ENCODE measurements around the gene FBXW11. TPM values are rescaled to one million over a fixed set of nuclear protein-coding genes. Genes with fewer than 3 reads are reported as not detected.
A peak's percentile ranks its signal among the peaks of the same experiment; 100 is the strongest.
"Not testable (repeated sequence)": the region's sequence is repeated elsewhere in the genome, so short reads cannot be mapped to it uniquely, and the experiment has no call there.

The FBXW11 gene
- total and polyA plus RNA-seq, 11 donors = 7.8 to 110 (median 83.0) TPM

- DNase-seq = no peak
- H3K36me3 ChIP-seq = peaks cover 0 to 40% (median 0%) of the 10 kb centered on the region in 9 donors
- intact Hi-C loops (cut with DNase I) = no loop called here
- no peaks in the 10 kb centered on the region for H3K27me3 ChIP-seq
- H3K27ac ChIP-seq = peak overlapping the region in 3 of 12 donors; percentile 5 to 49 (median 38)
- no peak overlapping the region for H3K4me3 ChIP-seq
- H3K4me1 ChIP-seq = peaks cover 0 to 48% (median 19%) of the 10 kb centered on the region in 12 donors
- TF ChIP-seq POLR2A (IDR thresholded peaks at IDR 0.05) = no peak
- no peak for TF ChIP-seq CTCF (IDR thresholded peaks at IDR 0.05)
- WGBS, 4 donors = 43 to 51% (median 49%) methylated on average over 4 of the region's 4 CpGs
- no peaks in the 10 kb centered on the region for H3K9me3 ChIP-seq
- peak in 3 of 4 donors; percentile 22 to 72 (median 69) for ATAC-seq
Measured at GRCh38 chr5:171891150-171891549, 115.3 kb downstream of the FBXW11 start.

- Histone ChIP-seq H3K27me3 (no peaks in the 10 kb centered on the region), H3K36me3 (peaks cover 0 to 38% (median 19%) of the 10 kb centered on the region in 9 donors), H3K4me3 (no peak overlapping the region), H3K4me1 (peaks cover 0 to 37% (median 15%) of the 10 kb centered on the region in 12 donors), H3K27ac (peak overlapping the region in 10 of 12 donors; percentile 7 to 62 (median 34)), H3K9me3 (no peaks in the 10 kb centered on the region)
- ATAC-seq = peak; percentile 75 to 86 (median 84)
- TF ChIP-seq CTCF (IDR thresholded peaks at IDR 0.05) = no peak
- no peak for TF ChIP-seq POLR2A (IDR thresholded peaks at IDR 0.05)
- DNase-seq = peak in 1 of 5 donors; percentile 9
- WGBS, 4 donors = 24 to 29% (median 28%) methylated on average over 3 of the region's 3 CpGs
- intact Hi-C loops (cut with DNase I) = no loop called here
Measured at GRCh38 chr5:171888051-171888481, 118.4 kb downstream of the FBXW11 start.

- DNase-seq; ATAC-seq; intact Hi-C loops (cut with DNase I); H3K27ac ChIP-seq; H3K9me3 ChIP-seq; H3K4me3 ChIP-seq; H3K27me3 ChIP-seq: not testable (repeated sequence)
- whole genome bisulfite sequencing, 4 donors = 95 to 100% (median 98%) methylated on average over 1 to 2 of the region's 2 CpGs
- Histone ChIP-seq H3K4me1 (peaks cover 0 to 21% (median 12%) of the 10 kb centered on the region in 12 donors), H3K36me3 (peaks cover 0 to 33% (median 21%) of the 10 kb centered on the region in 9 donors)
Measured at GRCh38 chr5:171886037-171886436, 120.4 kb downstream of the FBXW11 start.

GRCh38 chr5:171882118-171882517 is 124.3 kb downstream of the FBXW11 start:
- Histone ChIP-seq H3K27ac (no peak overlapping the region), H3K27me3 (no peaks in the 10 kb centered on the region), H3K9me3 (no peaks in the 10 kb centered on the region), H3K36me3 (peaks cover 0 to 44% (median 22%) of the 10 kb centered on the region in 9 donors), H3K4me1 (peaks cover 0 to 3% (median 0%) of the 10 kb centered on the region in 12 donors), H3K4me3 (no peak overlapping the region)
- intact Hi-C loops (cut with DNase I) = no loop called here
- no peak for TF ChIP-seq POLR2A (IDR thresholded peaks at IDR 0.05)
- no peak for TF ChIP-seq CTCF (IDR thresholded peaks at IDR 0.05)
- 93 to 95% (median 95%) methylated on average over 4 of the region's 4 CpGs for WGBS, 4 donors
- ATAC-seq (no peak), DNase-seq (no peak)

- 88 to 93% (median 91%) methylated on average over 2 of the region's 2 CpGs for WGBS, 4 donors
- DNase-seq = no peak
- Histone ChIP-seq H3K9me3 (no peaks in the 10 kb centered on the region), H3K27ac (peak overlapping the region in 1 of 12 donors; percentile 71), H3K4me1 (peaks cover 0 to 16% (median 0%) of the 10 kb centered on the region in 12 donors), H3K4me3 (no peak overlapping the region), H3K27me3 (no peaks in the 10 kb centered on the region), H3K36me3 (peaks cover 0 to 95% (median 75%) of the 10 kb centered on the region in 9 donors)
- TF ChIP-seq POLR2A (IDR thresholded peaks at IDR 0.05) = no peak
- no peak for TF ChIP-seq CTCF (IDR thresholded peaks at IDR 0.05)
- intact Hi-C loops (cut with DNase I) = no loop called here
- ATAC-seq = peak in 1 of 4 donors; percentile 68
Measured at GRCh38 chr5:171874234-171874633, 132.2 kb downstream of the FBXW11 start.

Measured in heart left ventricle (tissue), 16 donors.